Loucy (cell line): ENCODE measurements around the gene CEP164.

Source experiments
- H2AFZ ChIP-seq: fragments of 200-600 bp; sonication (generic); 2 replicates; pipeline ENCODE4 v1.6.0; 2016; ENCODE audit warnings: antibody characterized with exemption, mild to moderate bottlenecking, low read length, moderate library complexity
- H3F3A ChIP-seq: fragments of 200-600 bp; 2 replicates; pipeline ENCODE4 v1.6.0; 2016; ENCODE audit warnings: antibody characterized with exemption, low read depth, mild to moderate bottlenecking
- H3K27me3 ChIP-seq: fragments of 200-600 bp; sonication (generic); 2 replicates; pipeline ENCODE4 v1.6.1; 2014; ENCODE audit warnings: low read length, mild to moderate bottlenecking; ENCODE audit not compliant: insufficient read depth, poor library complexity, severe bottlenecking
- H3K36me3 ChIP-seq: fragments of 200-600 bp; sonication (generic); 2 replicates; pipeline ENCODE4 v1.6.1; 2016; ENCODE audit warnings: low read length; ENCODE audit not compliant: insufficient read depth
- H3K4me1 ChIP-seq: fragments of 200-600 bp; sonication (generic); 2 replicates; pipeline ENCODE4 v1.5.1; 2014; ENCODE audit warnings: low read length, mild to moderate bottlenecking; ENCODE audit not compliant: insufficient read depth, poor library complexity, severe bottlenecking
- H3K4me2 ChIP-seq: fragments of 200-600 bp; sonication (generic); 2 replicates; pipeline ENCODE4 v1.6.0; 2014; ENCODE audit warnings: antibody characterized with exemption, low read length, low read depth, mild to moderate bottlenecking; ENCODE audit not compliant: poor library complexity, severe bottlenecking
- H3K4me3 ChIP-seq: fragments of 200-600 bp; sonication (generic); 2 replicates; pipeline ENCODE4 v1.5.1; 2014; ENCODE audit warnings: low read length, mild to moderate bottlenecking, mixed read lengths; ENCODE audit not compliant: poor library complexity, severe bottlenecking
- H3K79me2 ChIP-seq: fragments of 200-600 bp; sonication (generic); 2 replicates; pipeline ENCODE4 v1.6.1; 2014; ENCODE audit warnings: low read length; ENCODE audit not compliant: insufficient read depth
- H3K9ac ChIP-seq: fragments of 200-600 bp; sonication (generic); 2 replicates; pipeline ENCODE4 v1.6.0; 2014; ENCODE audit warnings: mild to moderate bottlenecking, low read depth, low read length, moderate library complexity; ENCODE audit not compliant: poor library complexity, severe bottlenecking
- H3K9me2 ChIP-seq: fragments of 200-600 bp; sonication (generic); replicated peaks from 2 replicates; pipeline ENCODE4 v1.6.1; 2016; ENCODE audit warnings: low read depth, low read length, mixed read lengths
- H3K9me3 ChIP-seq: fragments of 200-600 bp; sonication (generic); 2 replicates; pipeline ENCODE4 v1.6.1; 2014; ENCODE audit warnings: mild to moderate bottlenecking, antibody characterized with exemption, low read length, low read depth; ENCODE audit not compliant: insufficient read depth
- H4K20me1 ChIP-seq: fragments of 200-600 bp; sonication (generic); 2 replicates; pipeline ENCODE4 v1.6.0; 2014; ENCODE audit warnings: antibody characterized with exemption, low read length, mild to moderate bottlenecking; ENCODE audit not compliant: insufficient read depth, poor library complexity, severe bottlenecking
- EZH2phosphoT487 ChIP-seq: fragments of 200-600 bp; IDR thresholded peaks from 2 replicates; pipeline ENCODE4 v1.6.1; 2018; ENCODE audit warnings: antibody characterized with exemption, mild to moderate bottlenecking, moderate library complexity, borderline replicate concordance
- TF ChIP-seq, protein P1 (sequence below): fragments of 200-600 bp; sonication (generic); conservative IDR thresholded peaks from 2 replicates; pipeline ENCODE4 v1.5.1; 2014; ENCODE audit warnings: mild to moderate bottlenecking, antibody characterized with exemption, low read length

Gene CEP164

GRCh38 chr11:117443266-117444186, 115.9 kb downstream of the CEP164 start:
- Histone ChIP-seq H3K27me3 (no peaks in the 10 kb centered on the region), H4K20me1 (no peaks in the 10 kb centered on the region), H3K79me2 (no peaks in the 10 kb centered on the region), H3K4me2 (no peak overlapping the region), H3K4me1 (no peaks in the 10 kb centered on the region), H3F3A (no peaks in the 10 kb centered on the region), H3K4me3 (no peak overlapping the region), H2AFZ (no peak overlapping the region), H3K9me2 (no peaks in the 10 kb centered on the region), H3K36me3 (no peaks in the 10 kb centered on the region), H3K9ac (no peak overlapping the region), H3K9me3 (no peaks in the 10 kb centered on the region)
- TF ChIP-seq, protein P1, sequence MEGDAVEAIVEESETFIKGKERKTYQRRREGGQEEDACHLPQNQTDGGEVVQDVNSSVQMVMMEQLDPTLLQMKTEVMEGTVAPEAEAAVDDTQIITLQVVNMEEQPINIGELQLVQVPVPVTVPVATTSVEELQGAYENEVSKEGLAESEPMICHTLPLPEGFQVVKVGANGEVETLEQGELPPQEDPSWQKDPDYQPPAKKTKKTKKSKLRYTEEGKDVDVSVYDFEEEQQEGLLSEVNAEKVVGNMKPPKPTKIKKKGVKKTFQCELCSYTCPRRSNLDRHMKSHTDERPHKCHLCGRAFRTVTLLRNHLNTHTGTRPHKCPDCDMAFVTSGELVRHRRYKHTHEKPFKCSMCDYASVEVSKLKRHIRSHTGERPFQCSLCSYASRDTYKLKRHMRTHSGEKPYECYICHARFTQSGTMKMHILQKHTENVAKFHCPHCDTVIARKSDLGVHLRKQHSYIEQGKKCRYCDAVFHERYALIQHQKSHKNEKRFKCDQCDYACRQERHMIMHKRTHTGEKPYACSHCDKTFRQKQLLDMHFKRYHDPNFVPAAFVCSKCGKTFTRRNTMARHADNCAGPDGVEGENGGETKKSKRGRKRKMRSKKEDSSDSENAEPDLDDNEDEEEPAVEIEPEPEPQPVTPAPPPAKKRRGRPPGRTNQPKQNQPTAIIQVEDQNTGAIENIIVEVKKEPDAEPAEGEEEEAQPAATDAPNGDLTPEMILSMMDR, result peak; percentile 46; the same call in 1 of the 2 replicates
- TF ChIP-seq EZH2phosphoT487, result no peak

GRCh38 chr11:117444256-117444655, 116.6 kb downstream of the CEP164 start:
- no peaks in the 10 kb centered on the region for H3K27me3 ChIP-seq
- H4K20me1 ChIP-seq, result no peaks in the 10 kb centered on the region
- H3K9ac ChIP-seq, result no peak overlapping the region
- H3K9me3 ChIP-seq, result no peaks in the 10 kb centered on the region
- no peaks in the 10 kb centered on the region for H3K79me2 ChIP-seq
- TF ChIP-seq, protein P1, result no peak
- TF ChIP-seq EZH2phosphoT487, result no peak
- H3K4me1 ChIP-seq, result no peaks in the 10 kb centered on the region
- H3F3A ChIP-seq, result no peaks in the 10 kb centered on the region
- no peaks in the 10 kb centered on the region for H3K36me3 ChIP-seq
- H3K4me3 ChIP-seq, result no peak overlapping the region
- H3K4me2 ChIP-seq, result no peak overlapping the region
- no peak overlapping the region for H2AFZ ChIP-seq
- no peaks in the 10 kb centered on the region for H3K9me2 ChIP-seq

DNA sequence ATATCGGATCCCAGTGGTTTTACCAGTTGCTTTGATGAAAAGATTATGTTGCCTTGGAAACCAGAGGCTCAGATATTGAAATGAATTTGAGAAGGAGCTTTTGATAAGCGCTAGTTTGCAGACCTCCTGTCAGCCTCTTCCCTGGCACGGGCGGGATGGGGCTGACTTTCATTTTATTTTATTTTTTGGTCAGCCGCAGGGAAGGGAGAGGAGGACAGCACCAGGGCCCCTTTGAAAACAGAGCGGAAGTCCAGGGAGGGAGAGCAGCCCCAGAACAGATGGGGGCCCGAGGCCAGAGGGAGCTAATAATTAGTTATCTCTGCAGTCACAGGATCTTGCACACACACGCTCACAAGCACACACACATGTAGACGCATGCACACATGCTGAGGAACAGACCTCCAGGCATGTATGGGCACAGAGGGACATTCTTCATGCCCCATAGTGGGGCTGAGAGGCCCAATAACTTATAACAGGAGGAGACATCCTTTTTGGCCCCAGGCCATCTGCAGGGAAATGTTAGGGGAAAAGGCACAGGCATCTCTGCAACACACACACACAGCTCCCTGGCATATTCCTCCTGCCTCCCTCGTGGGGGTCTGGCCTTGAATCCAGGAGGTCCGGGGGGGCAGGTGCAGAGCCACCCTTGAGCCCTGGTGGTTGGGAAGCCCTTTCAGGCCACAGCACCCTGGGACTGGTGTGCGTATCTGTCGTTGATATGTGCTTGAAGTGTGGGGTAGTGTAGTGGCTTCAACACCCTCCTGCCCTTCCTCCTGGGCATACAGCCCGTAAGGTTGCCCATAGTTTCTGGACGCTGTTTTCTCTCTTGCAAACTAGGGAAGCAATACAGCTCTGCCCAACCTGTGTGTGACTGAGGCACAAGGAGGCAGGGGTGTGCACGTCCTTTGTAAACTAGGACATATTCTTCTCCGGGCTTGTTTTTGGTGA, 117.3 kb downstream of the CEP164 start:
- no peak overlapping the region for H3K4me3 ChIP-seq

More for the DNA sequence above, 117.3 kb downstream of the CEP164 start:
- H2AFZ ChIP-seq, result no peak overlapping the region
- no peak overlapping the region for H3K4me2 ChIP-seq
- H3F3A ChIP-seq, result no peaks in the 10 kb centered on the region
- H3K9me3 ChIP-seq, result no peaks in the 10 kb centered on the region
- no peaks in the 10 kb centered on the region for H3K9me2 ChIP-seq
- no peaks in the 10 kb centered on the region for H3K79me2 ChIP-seq
- no peaks in the 10 kb centered on the region for H3K4me1 ChIP-seq
- H3K27me3 ChIP-seq, result no peaks in the 10 kb centered on the region
- no peak overlapping the region for H3K9ac ChIP-seq
- TF ChIP-seq, protein P1, result no peak
- TF ChIP-seq EZH2phosphoT487, result no peak
- no peaks in the 10 kb centered on the region for H4K20me1 ChIP-seq
- H3K36me3 ChIP-seq, result no peaks in the 10 kb centered on the region
